K562 (cell line): Measurements from ENCODE around the gene SERPINB3.
"Not testable (repeated sequence)": the region's sequence is repeated elsewhere in the genome, so short reads cannot be mapped to it uniquely, and the experiment has no call there.

ENCODE experiments used
- BACH1 ChIP-seq: fragments of 200-800 bp; sonication (Bioruptor generic); IDR thresholded peaks from 2 replicates; pipeline ENCODE4 v1.6.1; 2016; ENCODE audit warnings: missing genetic modification characterization, missing compliant biosample characterization
- MAFK ChIP-seq: IDR thresholded peaks from 2 replicates; pipeline ENCODE4 v1.6.1; 2011; ENCODE audit warnings: low read length, improper control_type of control experiment
- SPI1 ChIP-seq: IDR thresholded peaks from 2 replicates; pipeline ENCODE4 v1.6.1; 2011; ENCODE audit warnings: low read depth, low read length, control low read depth, borderline replicate concordance
- USF2 ChIP-seq: sonication (generic); formaldehyde crosslinking; IDR thresholded peaks from 2 replicates; pipeline ENCODE4 v1.5.0; 2020; ENCODE audit warnings: missing genetic modification reagents

GRCh38 chr18:63641157-63641680 lies 20.5 kb downstream of the SERPINB3 start:
- not testable (repeated sequence) for TF ChIP-seq USF2; SPI1; BACH1 (tag); MAFK
